NCI-H1092 treated with DMSO at 0.1 percent for 48 hours (cell line): ENCODE measurements around the gene IL17F.

Source experiments
- DNase-seq: peaks from one replicate; lab custom pipeline; 2025; lab: John Stamatoyannopoulos, UW

IL17F gene

GRCh38 chr6:52189974-52190373, 54.3 kb downstream of the IL17F start:
- no peak for DNase-seq

GRCh38 chr6:52187098-52187497, 57.2 kb downstream of the IL17F start:
- no peak for DNase-seq
